GM06990 (cell line): ENCODE results near the gene PTGIS.

Source experiments
- DNase-seq: peaks from one replicate; pipeline ENCODE4 v3.0.0-alpha.2; 2011; ENCODE audit not compliant: insufficient read length; ENCODE audit errors: extremely low read depth
- H3K27me3 ChIP-seq: replicated peaks from 2 replicates; pipeline ENCODE4 v1.6.0; 2011; ENCODE audit warnings: low read length; ENCODE audit not compliant: control insufficient read depth, insufficient read depth
- H3K36me3 ChIP-seq: 2 replicates; pipeline ENCODE4 v1.5.1; 2011; ENCODE audit warnings: low read length; ENCODE audit not compliant: control insufficient read depth, insufficient read depth
- H3K4me3 ChIP-seq: replicated peaks from 2 replicates; pipeline ENCODE4 v1.5.1; 2011; ENCODE audit warnings: low read depth, mild to moderate bottlenecking, control low read depth, low read length
- TF ChIP-seq, protein P1 (sequence below): IDR thresholded peaks from 2 replicates; pipeline ENCODE4 v1.5.1; 2011; ENCODE audit warnings: low read length, control low read depth, mild to moderate bottlenecking, inconsistent platforms; ENCODE audit not compliant: insufficient read depth, poor library complexity, severe bottlenecking

PTGIS gene

DNA sequence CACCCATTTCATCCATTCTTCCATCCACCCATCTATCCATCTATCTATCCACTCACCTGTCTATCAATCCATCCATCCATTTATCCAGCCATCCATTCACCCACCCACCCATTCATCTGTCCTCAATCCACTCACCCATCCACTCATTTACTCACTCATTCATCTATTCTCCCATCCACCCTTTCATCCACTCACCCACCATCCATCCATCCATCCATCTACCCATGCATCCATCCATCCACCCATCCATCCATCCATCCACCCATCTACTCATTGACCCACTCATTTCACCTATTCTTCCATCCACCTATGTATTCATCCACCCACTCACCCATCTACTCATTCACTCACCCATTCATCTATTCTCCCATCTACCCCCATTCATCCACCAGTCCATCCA is 24.2 kb upstream of the PTGIS start:
- DNase-seq, result no peak
- Histone ChIP-seq H3K4me3 (no peak overlapping the region), H3K27me3 (no peaks in the 10 kb centered on the region), H3K36me3 (no peaks in the 10 kb centered on the region)
- TF ChIP-seq, protein P1, sequence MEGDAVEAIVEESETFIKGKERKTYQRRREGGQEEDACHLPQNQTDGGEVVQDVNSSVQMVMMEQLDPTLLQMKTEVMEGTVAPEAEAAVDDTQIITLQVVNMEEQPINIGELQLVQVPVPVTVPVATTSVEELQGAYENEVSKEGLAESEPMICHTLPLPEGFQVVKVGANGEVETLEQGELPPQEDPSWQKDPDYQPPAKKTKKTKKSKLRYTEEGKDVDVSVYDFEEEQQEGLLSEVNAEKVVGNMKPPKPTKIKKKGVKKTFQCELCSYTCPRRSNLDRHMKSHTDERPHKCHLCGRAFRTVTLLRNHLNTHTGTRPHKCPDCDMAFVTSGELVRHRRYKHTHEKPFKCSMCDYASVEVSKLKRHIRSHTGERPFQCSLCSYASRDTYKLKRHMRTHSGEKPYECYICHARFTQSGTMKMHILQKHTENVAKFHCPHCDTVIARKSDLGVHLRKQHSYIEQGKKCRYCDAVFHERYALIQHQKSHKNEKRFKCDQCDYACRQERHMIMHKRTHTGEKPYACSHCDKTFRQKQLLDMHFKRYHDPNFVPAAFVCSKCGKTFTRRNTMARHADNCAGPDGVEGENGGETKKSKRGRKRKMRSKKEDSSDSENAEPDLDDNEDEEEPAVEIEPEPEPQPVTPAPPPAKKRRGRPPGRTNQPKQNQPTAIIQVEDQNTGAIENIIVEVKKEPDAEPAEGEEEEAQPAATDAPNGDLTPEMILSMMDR, result no peak

DNA sequence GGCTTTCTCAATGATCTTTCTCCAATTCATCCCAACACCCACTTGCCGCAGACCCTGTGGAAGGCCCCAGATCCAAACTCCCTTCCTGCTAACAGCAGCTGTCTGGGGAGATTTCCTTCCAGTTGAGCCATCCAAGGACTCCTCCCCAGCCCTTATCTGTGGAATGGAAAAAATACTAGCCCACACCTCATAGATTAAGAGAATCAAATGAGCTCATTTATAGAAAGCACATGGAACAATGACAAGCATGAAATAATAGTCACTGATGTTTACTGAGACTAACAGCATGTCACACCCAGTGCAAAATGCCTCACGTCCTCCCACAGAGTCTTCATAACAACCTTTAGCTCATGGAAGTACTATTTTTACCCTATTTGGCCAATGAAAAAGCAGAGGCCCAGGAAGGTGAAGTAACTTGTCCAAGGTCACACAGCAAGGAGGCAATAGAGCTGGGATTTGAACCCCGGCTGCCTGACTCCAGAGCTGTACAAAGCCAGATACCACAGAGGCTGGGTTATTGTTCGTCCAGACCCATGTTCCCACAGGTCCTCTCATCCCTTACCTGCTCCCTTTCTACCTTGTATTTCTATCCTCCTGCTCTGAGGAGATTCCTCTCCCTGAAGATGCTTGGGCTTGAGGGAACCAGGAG is 23.4 kb upstream of the PTGIS start:
- H3K36me3 ChIP-seq, result no peaks in the 10 kb centered on the region
- H3K4me3 ChIP-seq, result no peak overlapping the region
- H3K27me3 ChIP-seq, result no peaks in the 10 kb centered on the region
- TF ChIP-seq, protein P1, result no peak
- no peak for DNase-seq

DNA sequence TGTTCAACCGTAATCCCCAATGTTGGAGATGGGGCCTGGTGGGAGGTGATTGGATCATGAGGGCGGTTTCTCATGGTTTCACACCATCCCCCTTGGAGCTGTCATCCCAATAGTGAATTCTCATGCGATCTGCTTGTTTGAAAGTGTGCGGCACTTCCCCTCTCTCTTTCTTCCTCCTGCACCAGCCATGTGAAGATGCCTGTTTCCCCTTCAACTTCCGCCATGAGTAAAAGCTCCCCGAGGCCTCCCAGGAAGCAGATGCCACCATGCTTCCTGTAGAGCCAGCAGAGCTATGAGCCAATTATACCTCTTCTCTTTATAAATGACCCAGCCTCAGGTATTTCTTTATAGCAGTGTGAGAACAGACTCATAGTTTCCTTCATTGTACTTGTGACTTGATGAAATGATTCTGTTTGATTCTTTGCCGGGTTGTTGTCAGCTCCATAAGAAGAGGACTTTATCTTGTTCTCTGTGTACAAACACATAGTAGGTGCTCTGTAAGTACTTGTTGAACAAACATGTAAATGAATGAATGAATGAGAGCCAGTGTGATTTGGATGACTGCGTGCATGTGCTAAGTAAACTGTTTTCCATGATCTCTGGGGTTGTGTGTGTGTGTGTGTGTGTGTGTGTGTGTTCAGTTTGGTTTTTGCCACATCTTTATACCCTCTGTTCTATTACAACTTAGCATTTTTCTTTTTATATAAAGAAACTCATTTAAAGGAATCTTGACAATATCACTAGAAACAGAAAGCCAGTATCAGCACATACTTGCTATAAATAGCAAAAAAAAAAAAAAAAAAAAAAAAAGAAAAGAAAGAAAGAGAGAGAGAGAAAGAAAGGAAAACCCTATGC is 22.5 kb upstream of the PTGIS start:
- Histone ChIP-seq H3K27me3 (no peaks in the 10 kb centered on the region), H3K4me3 (no peak overlapping the region), H3K36me3 (no peaks in the 10 kb centered on the region)
- TF ChIP-seq, protein P1, result no peak
- no peak for DNase-seq

DNA sequence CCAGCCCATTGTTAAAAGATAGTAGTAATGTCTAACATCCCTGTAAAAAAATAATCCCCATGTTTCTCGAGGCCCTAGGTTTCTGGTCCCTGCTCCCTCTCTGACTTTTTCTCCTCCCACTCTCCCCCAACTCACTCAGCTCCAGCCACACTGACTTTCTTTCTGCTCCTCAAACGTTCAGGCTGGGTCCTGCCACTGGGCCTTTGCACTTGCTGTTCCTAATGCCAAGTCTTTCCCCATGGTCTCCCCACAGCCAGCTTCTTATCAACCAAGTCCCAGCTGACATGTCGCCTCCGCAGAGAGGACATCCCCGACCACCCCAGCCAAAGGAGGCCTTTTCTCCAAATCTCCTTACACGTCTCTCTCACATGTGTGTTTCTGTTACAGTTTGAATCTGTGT is 21.8 kb upstream of the PTGIS start:
- H3K36me3 ChIP-seq, result no peaks in the 10 kb centered on the region
- no peaks in the 10 kb centered on the region; the same call in 1 of the 2 replicates for H3K27me3 ChIP-seq
- DNase-seq, result no peak
- TF ChIP-seq, protein P1, result no peak
- H3K4me3 ChIP-seq, result no peak overlapping the region

DNA sequence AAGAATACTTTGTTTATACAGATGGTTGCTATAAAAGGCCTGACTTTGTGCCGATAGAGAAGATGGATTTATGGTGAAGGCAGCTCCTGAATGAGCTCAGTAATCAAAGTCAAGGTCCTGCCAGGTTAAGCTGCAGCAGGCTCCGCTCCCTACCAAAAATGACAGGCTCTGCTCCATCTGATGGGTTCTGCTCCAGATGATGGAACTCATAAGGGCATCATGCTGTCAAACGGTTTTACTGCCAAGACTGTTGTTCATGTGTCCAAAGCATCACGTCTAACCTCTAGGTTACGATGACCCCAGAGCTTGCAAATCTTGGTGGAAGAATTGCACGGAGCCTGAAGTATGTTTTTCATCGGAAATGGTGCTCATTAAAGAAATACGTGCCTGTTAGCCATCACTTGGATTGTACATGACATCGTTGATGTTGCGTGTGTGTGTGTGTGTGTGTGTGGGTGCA is 19.2 kb upstream of the PTGIS start:
- Histone ChIP-seq H3K36me3 (no peaks in the 10 kb centered on the region), H3K4me3 (no peak overlapping the region), H3K27me3 (peaks cover 1% of the 10 kb centered on the region; the same call in 1 of the 2 replicates)
- TF ChIP-seq, protein P1, result no peak
- DNase-seq, result no peak
